Stimulated activated CD4-positive, alpha-beta T cell treated with anti-CD3 and anti-CD28 coated beads, Interleukin-4, amount 100 ng/mL, for 48 hours (primary cell): Measurements from ENCODE around the gene RAB9A.
"Not testable (repeated sequence)": the region's sequence is repeated elsewhere in the genome, so short reads cannot be mapped to it uniquely, and the experiment has no call there.

ENCODE experiments used
- DNase-seq, 2 donors: peaks; one replicate each; pipeline ENCODE4 v3.0.0-alpha.2; 2020; ENCODE audit warnings: low read depth in 2 of 2

The RAB9A gene

DNA sequence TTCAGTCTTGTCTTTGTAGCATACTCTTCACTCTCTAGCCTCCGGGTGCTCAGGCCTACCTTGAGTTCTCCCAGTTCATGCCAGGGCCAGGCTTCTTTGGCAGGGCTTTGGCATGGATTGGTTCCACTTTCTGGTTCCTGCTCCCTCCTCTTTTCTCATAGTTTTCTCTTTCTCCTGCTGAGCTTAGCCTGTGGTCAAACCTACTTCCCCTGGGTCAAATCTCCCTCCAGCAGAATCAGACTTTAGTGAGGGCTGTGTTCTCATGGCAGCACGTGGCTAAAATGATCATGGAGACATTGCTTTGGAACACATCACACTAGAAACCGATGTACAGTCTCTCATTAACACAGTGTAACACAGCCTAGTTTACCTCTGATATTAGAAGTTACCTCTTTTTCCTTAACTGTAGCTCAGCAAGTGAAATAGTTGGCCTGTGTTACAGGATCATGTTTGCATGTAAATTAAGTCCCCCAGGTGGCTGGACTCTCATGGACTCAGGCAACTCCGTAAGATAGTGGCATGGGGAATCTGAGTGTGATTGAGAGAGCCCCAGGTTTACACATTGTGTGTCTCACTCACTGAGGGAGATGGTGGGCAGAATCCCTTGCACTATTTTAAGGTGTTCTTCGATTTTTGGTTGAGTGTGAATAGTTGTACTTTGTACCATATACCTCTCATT lies 13.3 kb downstream of the RAB9A start:
- no peak for DNase-seq

DNA sequence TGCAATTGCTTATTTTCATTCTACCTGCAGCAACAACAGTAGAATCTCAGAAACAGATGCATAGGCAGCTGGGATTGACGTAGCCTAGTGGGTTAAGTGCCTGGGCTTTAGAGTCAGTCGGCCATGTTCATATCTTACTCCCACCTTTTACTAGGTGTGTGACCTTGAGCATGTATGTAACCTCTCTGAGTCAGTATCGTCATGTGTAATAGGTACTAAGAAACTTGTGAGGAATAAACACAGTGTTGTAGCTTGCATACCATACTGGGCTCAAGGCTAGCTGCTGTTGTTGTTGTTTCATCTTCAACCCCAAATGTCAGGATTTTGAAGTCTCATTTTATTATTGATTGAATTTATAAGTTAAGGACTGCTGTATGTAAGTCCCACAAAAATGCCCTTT lies 14.2 kb downstream of the RAB9A start:
- DNase-seq: no peak

DNA sequence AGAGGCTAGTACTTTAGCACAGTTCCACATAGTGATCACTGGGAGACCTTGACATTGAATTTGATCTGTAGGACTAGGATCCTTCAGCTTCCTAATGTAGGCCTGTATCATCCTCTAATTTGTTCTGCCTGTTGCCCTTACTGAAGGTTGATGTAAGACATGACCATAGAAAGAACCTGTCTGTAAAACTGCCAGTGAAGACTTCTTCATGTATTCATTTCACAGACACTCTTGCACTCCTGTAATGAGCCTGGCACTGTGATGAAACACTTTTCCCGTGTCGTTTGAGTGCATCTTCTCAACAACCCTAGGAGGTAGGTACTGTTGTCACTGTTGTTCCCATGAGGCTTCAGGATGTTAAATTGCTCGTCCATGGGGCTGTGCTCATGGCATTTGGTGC lies 14.7 kb downstream of the RAB9A start:
- no peak for DNase-seq

DNA sequence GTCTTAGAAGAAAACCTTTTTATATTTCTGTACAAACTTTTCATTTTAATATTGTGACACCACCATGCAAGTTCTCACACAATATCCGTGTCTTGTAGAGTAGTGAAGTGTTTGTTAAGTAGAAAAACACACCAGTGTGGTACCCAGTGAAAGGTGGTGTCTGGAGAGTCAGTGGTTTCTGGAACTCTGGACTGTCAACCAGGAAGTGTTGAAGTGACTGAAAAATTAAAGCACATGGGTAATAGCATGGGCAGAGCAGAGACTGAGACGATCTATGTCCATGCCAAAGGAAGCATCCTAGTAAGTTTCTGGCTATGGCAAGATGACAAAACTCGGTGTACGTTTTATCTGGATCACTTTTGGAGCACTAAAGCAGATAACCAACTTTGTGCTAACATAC lies 22.2 kb downstream of the RAB9A start:
- DNase-seq: no peak

DNA sequence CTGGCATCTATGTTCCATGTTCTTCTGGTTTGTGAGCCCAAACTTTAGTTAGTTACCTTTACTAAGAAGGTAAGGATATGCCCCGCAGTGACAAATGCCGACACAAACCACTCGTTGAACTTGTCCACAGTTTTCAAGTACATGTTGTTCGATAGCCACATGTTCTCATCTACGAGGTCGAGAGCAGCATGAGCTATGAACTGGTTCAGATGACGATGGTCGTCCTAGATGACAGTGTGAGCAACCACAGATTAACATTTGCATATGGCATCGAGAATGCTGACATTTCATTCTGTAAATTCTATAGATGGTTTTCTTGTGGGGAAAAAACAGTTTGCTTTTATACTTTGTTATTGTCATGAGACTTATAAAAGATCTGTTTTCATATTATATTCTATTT lies 27.5 kb downstream of the RAB9A start:
- no peak for DNase-seq

DNA sequence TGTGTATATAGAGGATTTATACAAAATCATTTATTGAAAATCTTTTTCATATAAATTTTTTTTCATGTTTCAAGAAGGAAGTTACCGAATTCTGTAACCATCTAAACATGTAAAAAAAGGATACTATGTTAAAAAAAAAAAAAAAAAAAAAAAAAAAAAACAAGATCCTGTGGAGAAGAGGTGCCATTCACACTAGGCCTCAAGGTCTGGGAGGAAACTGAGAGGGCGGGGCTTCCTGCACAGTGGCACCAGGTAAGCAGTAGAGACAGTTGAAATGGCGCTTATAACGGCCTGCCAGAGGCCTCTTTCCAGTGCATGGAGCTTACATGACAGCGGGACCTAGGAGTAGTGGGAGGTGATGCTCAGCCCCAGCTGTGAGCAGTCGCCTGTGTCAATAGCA lies 28.0 kb downstream of the RAB9A start:
- no peak for DNase-seq

DNA sequence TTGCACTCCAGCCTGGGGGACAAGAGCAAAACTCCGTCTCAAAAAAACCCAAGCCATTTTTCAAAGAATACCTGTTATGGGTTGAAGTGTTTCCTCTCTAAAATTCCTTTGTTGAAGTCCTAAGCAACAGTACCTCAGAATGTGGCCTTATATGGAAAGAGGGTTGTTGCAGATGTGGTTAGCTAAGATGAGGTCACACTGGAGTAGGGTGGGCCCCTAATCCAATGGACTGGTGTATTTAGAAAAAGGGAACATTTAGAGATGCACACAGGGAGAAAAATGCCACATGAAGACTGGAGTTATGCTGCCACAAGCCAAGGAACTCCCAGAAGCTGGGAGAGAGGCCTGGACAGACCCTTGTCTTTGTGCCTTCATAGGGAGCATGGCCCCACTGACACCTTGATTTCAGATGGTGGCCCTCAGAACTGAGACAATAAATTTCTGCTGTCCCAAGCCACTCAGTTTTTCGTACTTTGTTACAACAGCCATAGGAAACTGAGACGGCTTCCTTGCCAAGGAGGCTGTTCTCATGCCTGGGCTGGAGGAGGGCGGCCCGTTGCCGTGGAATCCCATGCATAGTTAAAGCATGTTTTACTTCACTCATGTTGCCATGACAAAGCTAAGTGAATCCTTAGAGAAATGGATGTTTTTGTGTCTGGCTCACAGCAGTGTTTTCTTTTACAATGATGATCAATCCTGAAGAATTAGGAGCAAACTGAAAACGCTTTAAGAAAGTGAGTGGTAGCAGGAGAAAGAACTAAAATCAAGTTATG lies 29.0 kb downstream of the RAB9A start:
- no peak for DNase-seq

DNA sequence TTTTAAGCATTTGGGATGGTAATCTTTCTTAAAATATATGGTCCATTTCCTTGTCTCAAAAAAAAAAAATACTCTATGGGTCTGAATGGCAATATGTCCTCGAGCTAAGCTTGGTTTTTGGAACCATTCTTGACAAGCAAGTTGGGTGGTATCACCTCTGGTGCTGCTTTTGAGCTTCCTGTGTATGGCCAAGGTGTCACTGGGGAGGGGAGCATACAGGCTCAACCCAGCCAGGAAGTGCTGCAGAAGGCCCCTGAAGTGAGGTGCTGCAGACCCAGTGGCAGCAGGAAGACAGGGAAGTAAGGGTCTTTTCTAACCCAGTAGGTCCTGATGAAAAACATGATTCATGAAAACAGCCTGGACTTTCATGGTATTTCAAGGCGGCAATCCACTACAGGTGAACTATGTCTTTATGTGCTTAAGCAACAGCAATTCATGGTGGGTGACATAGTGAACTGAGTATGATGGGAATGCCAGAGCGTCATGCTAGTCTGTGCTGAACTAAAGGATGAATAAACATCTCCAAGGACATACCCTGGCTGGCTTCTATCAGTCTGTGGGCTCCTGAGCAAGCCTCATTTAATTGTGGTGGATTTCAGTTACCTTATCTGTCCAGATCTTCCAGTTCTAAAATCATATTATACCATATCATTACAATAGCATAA lies 30.4 kb downstream of the RAB9A start:
- no peak for DNase-seq

DNA sequence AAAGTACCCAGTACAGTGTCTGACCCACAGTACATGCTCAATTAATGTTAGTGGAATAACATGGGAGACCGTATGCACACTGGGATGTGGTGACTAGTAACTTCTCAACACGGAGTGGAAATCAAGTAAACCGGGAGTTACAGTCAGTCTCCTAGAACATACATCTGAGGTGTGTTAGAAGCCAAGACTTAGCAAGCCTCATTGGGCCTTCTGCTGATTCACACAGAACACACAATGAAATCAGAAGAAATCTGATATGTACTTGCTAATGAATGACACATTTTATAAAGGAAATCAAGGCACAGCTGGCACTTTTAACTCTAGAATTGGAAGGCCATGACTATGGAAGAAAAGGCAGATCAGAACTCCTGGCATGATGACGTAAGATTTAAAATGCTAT lies 32.4 kb downstream of the RAB9A start:
- DNase-seq: no peak

DNA sequence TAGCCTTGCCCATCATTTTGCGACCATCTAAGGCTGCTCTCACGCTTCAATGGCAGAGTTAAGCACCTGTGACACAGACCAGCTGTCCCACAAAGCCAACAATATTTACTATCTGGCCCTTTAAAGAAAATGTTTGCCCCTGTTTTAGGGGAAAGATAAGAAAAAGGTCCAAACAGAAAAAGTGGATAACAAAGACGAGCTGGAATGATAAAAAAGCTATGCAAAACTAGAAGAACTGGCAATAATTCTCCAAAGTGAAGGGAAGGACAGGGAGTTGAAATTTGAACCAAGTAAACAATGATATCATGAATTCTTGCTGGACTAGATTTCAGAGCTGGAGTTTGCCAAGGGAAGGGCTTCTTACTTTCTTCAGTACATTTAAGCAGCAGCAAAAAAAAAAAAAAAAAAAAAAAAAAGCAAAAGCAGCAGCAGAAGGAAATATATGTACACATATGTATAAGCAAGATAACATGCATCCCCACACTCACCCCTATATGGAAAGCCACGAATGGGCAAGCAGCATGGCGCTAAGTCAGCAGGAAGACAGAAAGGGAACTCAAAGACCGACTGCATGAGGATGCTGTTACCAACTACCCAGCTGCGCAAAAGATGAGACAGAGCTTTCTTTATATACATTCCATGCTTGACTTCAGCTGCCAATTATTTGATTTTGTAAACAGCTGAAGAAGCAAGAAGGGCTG lies 33.0 kb downstream of the RAB9A start:
- DNase-seq: no peak

DNA sequence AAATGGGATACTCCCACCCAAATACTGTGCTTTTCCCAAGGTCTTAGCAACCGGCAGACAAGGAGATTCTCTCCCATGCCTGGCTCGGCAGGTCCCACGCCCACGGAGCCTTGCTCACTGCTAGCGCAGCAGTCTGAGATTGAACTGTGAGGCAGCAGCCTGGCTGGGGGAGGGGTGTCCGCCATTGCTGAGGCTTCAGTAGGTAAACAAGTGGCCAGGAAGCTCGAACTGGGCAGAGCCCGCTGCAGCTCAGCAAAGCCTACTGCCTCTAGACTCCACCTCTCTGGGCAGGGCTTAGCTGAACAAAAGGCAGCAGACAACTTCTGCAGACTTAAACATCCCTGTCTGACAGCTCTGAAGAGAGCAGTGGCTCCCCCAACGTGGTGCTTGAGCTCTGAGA lies 36.0 kb downstream of the RAB9A start:
- DNase-seq: peak; percentile 18 to 20

DNA sequence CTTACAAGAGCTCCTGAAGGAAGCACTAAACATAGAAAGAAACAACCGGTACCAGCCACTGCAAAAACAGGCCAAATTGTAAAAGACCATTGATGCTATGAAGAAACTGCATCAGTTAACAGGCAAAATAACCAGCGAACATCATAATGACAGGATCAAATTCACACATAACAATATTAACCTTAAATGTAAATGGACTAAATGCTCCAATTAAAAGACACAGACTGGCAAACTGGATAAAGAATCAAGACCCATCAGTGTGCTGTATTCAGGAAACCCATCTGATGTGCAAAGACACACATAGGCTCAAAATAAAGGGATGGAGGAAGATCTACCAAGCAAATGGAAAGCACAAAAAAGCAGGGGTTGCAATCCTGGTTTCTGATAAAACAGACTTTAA lies 37.7 kb downstream of the RAB9A start:
- not testable (repeated sequence) for DNase-seq

DNA sequence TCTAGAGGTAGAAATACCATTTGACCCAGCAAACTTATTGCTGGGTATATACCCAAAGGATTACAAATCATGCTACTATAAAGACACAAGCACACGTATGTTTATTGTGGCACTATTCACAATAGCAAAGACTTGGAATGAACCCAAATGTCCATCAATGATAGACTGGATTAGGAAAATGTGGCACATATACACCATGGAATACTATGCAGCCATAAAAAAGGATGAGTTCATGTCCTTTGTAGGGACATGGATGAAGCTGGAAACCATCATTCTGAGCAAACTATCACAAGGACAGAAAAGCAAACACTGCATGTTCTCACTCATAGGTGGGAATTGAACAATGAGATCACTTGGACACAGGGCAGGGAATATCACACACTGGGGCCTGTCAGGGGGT lies 41.6 kb downstream of the RAB9A start:
- DNase-seq: not testable (repeated sequence)

DNA sequence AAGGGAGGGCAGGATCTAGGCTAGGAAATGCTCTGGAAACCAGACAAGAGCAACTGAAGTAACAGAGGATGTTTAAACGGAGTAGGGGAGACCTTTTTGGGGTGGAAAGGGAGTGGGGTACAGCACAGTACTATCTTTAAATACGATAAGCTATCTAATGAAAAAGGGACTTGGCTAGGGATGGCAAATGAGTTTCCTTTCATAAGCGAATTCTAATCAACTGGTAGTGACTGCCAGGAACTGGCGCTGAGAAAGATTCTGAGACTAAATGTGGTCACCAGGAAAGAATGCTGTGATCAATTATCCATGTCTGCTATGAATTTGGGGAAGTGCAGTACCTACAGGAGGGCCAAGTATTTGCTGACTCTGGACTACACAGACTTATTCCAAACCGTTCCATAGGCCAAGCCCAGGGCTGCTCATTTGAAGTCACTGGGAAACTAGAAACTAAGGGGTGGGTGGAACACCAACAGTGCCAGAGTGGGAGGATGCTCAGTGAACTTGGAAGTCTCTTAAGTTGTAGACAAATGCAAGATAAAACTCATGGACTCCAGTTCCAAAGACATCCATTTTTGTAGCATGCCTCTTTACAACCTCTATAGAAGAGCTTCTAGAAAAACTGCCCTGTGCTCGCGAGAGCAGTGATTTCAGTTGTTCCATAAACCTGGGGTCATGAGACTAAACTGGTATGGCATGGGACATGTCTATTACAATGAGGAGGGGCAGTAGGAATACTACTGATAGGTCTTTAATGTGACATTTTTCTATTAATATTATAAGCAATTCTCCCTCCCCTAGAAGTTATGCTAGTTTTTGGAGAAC lies 43.5 kb downstream of the RAB9A start:
- no peak for DNase-seq

DNA sequence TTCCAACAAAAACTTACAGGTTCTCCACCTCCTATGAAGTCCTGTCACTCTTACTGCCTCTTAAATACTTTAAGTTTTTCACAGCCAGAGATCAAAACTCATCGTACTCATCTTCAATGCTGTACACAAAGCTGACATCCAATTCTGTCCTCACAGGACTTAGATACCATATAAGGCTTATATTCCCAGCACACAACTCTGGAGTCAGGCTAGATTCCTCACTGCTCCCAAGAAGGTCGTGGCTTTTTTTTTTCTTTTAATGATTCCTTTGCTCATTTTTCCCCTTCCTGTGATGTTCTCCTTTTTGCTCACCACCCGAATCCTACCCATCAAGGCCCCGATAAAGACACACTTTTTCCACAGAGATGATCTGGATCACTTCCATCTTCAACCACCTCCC lies 44.6 kb downstream of the RAB9A start:
- no peak for DNase-seq

DNA sequence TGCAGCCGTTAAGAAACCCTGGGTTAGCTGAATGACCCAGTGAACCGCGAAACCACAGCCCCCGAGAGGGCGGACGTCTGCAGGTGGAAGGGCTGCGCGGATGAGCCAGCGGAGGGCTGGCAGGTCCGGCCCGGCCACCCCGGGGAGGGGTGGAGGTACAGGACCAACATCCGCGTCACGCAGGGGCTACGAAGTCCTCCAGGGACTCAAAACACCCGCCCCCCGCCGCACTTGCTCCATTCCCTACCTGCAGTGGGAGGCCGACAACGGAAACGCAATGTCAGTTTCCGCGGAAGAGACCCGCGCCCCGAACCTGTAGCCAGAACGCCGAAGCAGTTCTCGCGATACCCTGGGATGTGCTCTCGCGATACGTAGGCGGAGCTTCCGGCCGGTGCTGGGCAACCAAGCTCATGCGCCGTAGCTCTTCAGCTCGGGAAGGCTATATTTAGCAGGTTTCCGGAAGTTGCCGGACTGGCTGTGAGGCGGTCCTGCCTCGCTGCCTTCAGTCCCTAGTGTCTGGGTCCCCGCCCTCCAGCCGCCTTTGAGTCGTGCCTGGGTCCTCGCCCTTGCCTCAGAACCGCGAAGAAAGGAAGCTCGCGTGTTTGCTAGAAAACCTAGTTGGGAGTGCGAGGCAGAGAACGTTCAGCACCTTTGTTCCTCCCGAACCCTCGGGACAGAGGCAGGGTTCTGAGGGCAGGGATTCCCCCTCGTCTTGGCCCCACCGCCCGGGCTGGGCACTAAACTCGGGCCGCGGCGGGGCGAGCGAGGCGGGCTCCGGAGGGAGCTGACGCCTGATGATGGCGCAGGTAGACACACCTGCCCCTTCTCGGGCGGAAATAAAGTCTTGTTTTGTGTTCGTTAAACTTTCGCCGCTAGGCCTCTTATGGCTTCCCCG lies 45.6 kb downstream of the RAB9A start, which contains the start of the genes OFD1 and TRAPPC2:
Gene OFD1 (plus strand): TSS at position 471 of the 895 bp plus-strand sequence. CDS start 324 bp downstream, at position 795.
Gene TRAPPC2 (minus strand): TSS at position 343 of the 895 bp plus-strand sequence. CDS start 14,657 bp downstream, outside the sequence.
- peak; percentile 67 to 78 for DNase-seq

DNA sequence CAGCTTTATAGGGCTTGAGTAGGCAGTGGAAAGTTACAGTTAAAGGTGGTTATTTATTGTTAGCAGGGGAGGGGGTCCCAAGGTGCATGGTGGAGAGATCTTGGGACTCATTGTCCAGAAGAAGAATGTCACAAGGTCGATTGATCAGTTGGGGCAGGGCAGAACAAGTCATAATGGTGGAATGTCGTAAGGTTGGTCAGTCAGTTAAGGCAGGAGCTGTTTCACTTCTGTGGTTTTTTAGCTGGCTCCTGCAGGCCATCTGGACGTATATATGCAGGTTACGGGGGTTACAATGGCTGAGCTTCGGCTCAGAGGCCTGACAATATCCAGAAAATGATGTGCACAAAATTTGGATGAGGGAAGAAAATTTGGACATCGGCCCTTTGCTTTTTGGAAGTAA lies 52.8 kb downstream of the RAB9A start:
- DNase-seq: no peak

DNA sequence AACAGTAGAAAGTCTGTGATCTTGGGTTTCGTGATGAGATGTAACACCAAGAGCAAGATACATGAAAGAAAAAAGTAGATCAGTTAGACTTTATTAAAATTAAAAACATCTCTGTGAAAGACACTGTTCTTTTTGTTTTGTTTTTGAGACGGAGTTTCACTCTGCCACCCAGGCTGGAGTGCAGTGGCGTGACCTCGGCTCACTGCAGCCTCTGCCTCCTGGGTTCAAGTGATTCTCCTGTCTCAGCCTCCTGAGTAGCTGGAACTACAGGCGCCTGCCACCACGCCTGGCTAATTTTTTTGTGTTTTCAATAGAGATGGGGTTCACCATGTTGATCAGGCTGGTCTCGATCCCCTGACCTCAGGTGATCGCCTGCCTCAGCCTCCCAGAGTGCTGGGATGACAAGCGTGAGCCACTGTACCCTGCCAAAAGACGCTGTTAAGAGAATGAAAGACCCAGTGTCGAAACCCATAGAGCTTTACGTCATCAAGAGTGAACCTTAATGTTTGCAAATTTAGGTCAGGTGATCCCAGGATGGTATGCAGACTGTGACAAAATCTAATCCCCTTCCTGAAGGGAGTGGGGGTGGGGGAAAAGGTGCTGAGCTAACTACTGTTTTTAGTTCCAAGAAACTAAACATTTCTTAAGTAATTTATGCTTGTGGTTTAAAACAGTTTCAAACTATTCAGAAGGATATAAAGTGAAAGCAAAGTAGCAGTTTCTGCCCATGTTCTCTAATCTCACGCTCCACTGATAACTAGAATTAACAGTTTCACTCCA lies 53.7 kb downstream of the RAB9A start:
- DNase-seq: peak; percentile 14 to 37

DNA sequence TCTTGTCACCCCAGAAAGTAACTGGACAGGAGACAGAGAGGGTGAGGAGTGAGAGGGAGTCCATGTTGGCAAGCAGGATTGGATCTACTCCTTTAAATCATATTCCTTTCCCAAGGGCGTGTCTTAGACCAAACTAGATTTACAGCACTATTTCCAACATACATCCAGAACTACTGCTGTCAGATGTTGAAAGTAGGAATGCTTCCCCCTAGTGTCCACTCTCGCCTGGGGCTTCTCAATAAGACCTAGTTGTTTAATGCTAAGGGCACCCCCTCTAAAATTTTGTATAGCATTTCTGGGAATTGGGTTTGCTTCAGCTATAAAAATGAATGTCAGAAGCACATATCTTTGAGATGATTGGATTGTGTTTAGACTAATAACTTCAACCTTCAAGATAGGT lies 58.9 kb downstream of the RAB9A start:
- DNase-seq: no peak
